VCaP (cell line): Measurements from ENCODE around the gene ANKMY1.

Experiments used
- H3K27ac ChIP-seq: fragments of 450-650 bp; 2 replicates; pipeline ENCODE4 v1.5.1; 2017
- TF ChIP-seq, protein P1 (sequence below): fragments of 450-650 bp; conservative IDR thresholded peaks from 2 replicates; pipeline ENCODE4 v1.5.1; 2017; ENCODE audit warnings: mild to moderate bottlenecking, moderate library complexity

The ANKMY1 gene

DNA sequence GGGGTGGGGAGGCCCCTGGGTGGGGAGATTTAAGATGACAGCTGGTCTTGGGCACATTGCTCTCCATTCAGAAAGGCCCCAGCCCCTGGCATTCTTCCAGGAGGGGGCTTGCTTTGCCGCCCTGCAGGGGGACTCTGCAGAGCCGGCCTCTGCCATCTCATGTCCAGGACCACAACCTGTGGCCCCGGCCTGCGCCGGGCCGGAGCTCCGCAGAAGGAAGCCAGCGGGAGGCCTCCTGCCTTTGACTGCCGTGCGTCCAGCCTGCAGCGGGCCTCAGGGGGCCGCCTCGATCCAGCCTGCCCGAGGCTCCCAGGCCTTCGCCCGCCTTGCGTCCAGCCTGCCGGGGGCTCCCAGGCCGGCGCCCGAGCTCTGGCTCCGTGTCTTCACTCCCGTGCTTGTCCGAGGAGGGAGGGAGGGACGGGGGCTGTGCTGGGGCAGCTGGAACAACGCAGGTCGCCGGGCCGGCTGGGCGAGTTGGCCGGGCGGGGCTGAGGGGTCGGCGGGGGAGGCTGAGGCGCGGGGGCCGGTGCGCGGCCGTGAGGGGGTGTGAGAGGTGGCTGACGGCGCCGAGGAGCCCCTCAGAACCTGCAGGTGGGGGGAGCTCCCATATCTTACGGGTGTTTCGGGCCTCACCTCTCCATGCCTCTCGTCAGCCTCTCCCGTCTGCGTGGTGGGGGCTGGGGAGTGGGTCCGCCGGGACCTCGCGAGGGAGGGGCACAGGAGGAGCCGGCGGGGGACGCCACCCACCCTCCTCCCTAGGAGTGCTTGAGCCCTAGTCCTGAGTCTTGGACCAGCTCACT is 101.9 kb downstream of the ANKMY1 start:
- TF ChIP-seq, protein P1, sequence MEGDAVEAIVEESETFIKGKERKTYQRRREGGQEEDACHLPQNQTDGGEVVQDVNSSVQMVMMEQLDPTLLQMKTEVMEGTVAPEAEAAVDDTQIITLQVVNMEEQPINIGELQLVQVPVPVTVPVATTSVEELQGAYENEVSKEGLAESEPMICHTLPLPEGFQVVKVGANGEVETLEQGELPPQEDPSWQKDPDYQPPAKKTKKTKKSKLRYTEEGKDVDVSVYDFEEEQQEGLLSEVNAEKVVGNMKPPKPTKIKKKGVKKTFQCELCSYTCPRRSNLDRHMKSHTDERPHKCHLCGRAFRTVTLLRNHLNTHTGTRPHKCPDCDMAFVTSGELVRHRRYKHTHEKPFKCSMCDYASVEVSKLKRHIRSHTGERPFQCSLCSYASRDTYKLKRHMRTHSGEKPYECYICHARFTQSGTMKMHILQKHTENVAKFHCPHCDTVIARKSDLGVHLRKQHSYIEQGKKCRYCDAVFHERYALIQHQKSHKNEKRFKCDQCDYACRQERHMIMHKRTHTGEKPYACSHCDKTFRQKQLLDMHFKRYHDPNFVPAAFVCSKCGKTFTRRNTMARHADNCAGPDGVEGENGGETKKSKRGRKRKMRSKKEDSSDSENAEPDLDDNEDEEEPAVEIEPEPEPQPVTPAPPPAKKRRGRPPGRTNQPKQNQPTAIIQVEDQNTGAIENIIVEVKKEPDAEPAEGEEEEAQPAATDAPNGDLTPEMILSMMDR = no peak
- peak overlapping the region; percentile 78 for H3K27ac ChIP-seq

DNA sequence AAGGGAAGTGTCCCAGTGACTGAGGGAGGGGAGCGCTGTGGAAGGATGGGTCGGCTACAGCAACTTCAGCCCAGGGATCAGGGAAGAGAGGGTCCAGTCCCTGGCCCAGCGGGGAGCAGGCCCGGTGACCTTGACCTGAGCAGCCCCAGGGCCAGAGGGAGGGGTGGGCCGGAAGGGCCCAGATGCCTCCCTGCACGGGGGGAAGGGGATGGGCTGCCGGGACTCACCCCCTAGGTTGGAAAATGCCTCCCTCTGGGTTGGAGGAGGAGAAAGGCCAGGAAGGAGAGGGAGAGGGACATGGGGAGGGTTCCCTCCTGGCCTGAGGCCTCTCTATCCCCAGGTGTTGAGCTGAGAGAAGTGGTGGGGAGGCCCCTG is 102.5 kb downstream of the ANKMY1 start:
- TF ChIP-seq, protein P1 = no peak
- peak overlapping the region; percentile 78 for H3K27ac ChIP-seq

DNA sequence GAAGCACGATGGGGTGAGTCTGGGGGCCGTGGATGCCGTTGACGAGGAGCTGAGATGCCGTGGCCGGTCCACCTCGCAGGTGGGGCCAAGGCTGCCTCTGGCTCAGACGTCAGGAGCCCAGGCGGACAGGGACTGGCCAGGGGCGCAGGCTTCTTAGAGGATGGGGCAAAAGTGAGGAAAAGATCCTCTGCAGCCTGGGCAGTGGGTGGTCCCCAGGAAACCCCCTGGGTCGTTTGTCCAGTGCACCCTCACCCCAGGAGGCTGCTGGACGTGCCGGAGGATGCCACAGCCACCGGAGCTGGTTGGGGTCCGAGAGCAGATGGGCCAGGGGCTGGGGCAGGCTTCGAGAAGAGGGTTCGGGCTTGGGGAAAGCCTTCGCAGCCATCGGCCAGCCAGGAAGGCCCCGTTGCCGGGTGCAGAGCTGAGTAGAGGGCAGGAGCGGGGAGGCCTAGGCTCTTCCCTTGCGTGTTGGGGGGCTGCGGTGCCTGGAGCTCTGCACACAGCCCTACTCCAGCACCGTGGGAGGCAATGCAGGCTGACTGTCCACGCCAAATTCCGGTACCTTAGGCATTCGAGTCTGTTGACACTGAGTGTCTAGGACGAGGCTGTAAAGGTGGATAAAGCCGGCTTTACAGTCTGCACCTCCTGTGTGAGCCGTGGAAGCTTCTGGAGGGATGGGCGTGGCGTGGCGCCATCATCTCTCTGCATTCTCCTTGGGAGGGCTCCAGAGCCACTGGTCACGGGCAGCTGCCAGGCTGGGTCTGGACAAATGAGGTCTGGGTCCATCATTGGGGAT is 103.5 kb downstream of the ANKMY1 start:
- H3K27ac ChIP-seq = peak overlapping the region; percentile 46; the same call in 1 of the 2 replicates
- TF ChIP-seq, protein P1 = no peak

DNA sequence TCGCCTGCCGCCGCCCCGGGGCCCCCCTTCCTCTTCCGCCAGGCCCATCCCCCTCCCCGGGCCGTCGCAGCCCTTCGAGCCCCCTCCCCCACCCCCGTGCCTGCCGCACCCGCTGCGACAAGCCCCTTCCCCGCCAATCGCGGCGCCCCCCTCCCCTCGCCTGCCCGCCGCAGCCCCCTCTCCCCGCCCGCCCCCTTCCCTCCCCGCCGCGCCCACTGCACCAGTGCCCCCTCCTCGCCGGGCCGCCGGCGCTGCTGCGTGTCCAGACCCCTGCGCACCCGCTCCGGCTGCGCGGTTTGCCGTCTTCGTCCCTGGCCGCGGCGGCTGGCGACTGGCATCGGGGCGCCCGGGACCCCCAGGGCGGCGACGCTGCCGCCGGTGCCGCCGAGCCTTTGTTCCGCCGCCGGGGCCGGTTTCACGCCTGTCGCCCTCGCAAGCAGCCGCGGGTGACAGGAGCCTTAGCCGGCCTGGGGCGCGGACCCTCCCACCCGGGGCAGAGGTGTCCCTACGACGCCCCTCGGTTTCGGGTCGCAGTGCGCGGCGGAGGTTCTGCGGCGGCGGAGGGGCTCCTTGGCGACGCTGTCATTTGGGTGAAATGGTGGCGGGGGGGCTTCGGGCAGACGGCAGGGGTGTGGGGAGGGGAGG is 104.2 kb downstream of the ANKMY1 start:
- peak overlapping the region; percentile 46; the same call in 1 of the 2 replicates for H3K27ac ChIP-seq
- TF ChIP-seq, protein P1 = no peak

DNA sequence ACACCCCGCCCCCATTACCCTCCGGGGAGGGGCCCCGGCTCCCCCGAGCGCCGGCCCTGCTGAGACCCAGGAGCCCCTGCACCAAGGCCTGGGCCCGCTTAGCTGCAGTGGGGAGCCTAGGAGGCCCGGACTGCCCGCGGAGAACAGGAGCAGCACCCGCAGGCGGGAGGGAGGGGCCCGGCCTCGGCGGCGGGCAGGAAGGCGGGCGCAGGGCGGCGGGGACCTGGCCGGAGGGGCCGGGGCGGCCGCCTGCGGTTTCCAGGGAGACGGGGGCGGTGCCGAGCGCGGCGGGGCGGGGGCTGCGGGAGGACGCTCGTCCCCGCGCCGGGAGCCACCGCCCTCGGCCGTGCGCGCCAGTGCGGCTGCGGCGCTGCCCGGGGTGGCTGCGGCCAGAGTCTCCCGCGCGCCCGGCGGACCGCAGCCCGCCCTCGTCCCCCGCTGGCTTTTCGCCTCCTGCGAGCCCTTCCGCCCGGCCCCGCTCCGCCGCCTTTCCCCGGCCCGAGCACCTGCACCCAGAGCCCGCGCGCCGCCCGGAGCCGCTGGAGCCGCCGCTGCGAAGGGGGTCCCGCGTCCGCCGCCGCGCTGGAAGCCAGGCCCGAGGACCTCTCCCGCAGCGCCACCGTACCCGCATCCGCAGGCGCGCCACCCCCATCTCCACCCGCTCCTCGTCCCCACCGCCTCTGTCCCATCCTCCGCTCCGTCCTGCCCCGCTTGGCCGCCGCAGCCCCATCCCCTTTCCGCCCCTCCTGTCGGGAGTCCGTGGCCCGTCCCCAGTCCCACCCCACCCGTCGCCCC is 105.1 kb downstream of the ANKMY1 start:
- TF ChIP-seq, protein P1 = no peak
- H3K27ac ChIP-seq = peak overlapping the region; percentile 71

DNA sequence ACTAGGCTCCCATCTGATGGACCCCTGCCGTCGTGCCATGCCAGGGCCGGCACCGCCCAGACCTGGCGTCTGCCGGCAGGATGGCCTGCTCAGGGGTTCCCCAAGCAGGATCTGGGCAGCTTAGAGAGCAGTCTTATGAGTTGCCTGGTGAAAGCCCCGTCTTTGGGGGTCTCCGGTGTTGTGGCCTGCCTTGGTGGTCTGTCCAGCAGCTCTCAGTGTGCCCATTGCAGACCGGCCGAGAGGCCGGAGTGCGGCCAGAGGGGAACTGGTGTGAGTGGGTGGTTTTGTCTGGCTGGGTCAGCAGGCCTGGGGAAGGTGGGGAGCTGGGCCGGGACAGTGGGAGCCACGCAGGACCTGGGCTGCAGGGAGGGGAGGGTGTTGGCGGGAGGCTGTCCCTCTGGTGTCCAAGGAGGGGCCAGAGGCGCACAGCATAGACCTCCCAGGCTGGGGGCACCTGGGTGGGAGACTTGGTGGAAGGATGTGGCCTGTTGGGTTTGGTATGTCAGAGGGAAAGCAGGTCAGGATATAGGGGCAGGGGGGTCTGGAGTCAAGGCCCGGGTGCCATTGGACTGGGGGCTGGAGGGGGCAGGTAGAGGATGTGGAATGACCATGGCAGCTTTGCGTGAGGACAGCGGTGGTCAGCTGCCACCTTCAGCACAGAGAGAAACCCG is 105.9 kb downstream of the ANKMY1 start:
- TF ChIP-seq, protein P1 = no peak
- peak overlapping the region; percentile 71 for H3K27ac ChIP-seq
